ENCODE data around the gene RCBTB2.

The RCBTB2 gene

DNA sequence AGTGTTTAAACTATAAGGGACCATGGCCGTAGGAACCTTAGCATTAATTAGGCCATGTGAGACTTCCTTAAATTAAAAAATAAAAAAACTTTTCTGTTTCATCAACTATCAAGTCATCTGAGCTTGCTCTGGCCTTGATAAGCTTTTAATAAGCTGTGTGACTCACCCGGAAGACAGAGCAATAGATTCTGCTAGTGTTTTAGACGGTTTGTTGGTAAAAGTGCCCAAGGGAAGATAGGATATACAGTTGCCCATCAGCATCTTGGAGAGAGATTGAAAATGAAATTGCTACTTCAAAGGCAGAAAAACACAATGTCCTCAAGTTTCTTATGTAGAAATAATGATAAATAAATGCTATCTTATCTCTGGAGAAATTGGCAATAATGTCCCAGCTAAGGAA, 31.2 kb upstream of the RCBTB2 start:
- no peak overlapping the region for H3K4me3 Mint-ChIP-seq
- DNase-seq: no peak
- H3K36me3 Mint-ChIP-seq (ENCODE audit: low read depth): no peaks in the 10 kb centered on the region
- peaks cover 9% of the 10 kb centered on the region for H3K27me3 Mint-ChIP-seq (ENCODE audit: low read depth, poor library complexity)
- no peak for TF ChIP-seq CTCF (IDR thresholded peaks at IDR 0.05)
- peaks cover 4% of the 10 kb centered on the region for H3K9me3 Mint-ChIP-seq
- H3K27ac Mint-ChIP-seq: no peak overlapping the region
- H3K4me1 Mint-ChIP-seq: peaks cover 6% of the 10 kb centered on the region

- Mint-ChIP-seq H3K9me3 (peaks cover 4% of the 10 kb centered on the region), H3K27me3 (ENCODE audit: low read depth, poor library complexity) (peaks cover 9% of the 10 kb centered on the region)
These were observed 30.7 kb upstream of the RCBTB2 start for GRCh38 chr13:48563626-48564025.

DNA sequence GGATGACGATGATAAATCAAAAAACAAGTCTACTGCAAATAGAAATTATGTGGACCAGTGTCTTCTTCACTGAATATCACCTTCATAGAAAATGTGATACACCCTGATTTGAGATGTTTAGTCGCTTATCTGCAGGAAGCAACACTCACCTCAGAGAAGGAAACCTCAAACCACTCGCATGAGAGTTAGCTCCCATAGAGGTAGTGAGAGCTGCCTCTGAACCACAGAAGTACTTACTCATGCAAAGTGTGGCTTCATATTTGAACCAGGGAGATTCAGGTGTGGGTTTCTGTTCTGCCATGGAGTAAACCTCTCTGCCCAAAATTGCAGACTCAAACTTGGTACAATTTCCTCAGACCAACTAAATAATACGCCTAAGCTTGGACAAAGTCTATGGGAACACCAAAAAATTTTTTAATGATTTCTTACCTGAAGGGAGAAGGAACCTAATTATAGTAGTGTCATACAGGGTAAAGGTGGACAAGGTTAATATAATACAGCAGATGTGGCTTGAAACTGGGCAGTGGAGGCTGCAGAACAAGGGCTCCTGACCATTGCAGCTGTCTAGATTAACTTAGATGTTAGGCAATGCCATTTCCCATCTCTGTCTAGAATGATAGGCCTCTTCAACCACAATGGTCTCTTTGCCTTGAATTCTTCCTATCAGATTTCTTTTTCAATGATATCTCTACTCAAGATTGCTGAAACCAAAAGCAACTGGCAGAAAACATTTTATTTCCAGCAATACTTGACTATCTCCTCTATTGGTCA, 29.6 kb upstream of the RCBTB2 start:
- no peak overlapping the region for H3K4me3 Mint-ChIP-seq
- H3K27ac Mint-ChIP-seq: no peak overlapping the region
- no peak for DNase-seq
- no peak for TF ChIP-seq CTCF (IDR thresholded peaks at IDR 0.05)
- peaks cover 9% of the 10 kb centered on the region for H3K27me3 Mint-ChIP-seq (ENCODE audit: low read depth, poor library complexity)
- peaks cover 4% of the 10 kb centered on the region for H3K9me3 Mint-ChIP-seq
- no peaks in the 10 kb centered on the region for H3K36me3 Mint-ChIP-seq (ENCODE audit: low read depth)
- H3K4me1 Mint-ChIP-seq: no peaks in the 10 kb centered on the region

More at GRCh38 chr13:48563626-48564025, 30.7 kb upstream of the RCBTB2 start:
- no peaks in the 10 kb centered on the region for H3K36me3 Mint-ChIP-seq (ENCODE audit: low read depth)
- no peak for TF ChIP-seq CTCF (IDR thresholded peaks at IDR 0.05)
- no peak overlapping the region for H3K4me3 Mint-ChIP-seq
- no peak for DNase-seq
- H3K27ac Mint-ChIP-seq: no peak overlapping the region
- H3K4me1 Mint-ChIP-seq: peaks cover 4% of the 10 kb centered on the region

GRCh38 chr13:48561466-48562235, 28.8 kb upstream of the RCBTB2 start:
- no peak overlapping the region for H3K4me3 Mint-ChIP-seq
- no peak for TF ChIP-seq CTCF (IDR thresholded peaks at IDR 0.05)
- H3K36me3 Mint-ChIP-seq (ENCODE audit: low read depth): no peaks in the 10 kb centered on the region
- peaks cover 6% of the 10 kb centered on the region for H3K27me3 Mint-ChIP-seq (ENCODE audit: low read depth, poor library complexity)
- no peaks in the 10 kb centered on the region for H3K4me1 Mint-ChIP-seq
- no peak overlapping the region for H3K27ac Mint-ChIP-seq
- DNase-seq: no peak
- H3K9me3 Mint-ChIP-seq: peaks cover 1% of the 10 kb centered on the region

- no peak overlapping the region for H3K4me3 Mint-ChIP-seq
- DNase-seq: no peak
- H3K9me3 Mint-ChIP-seq: peaks cover 8% of the 10 kb centered on the region
- H3K4me1 Mint-ChIP-seq: no peaks in the 10 kb centered on the region
- H3K27me3 Mint-ChIP-seq (ENCODE audit: low read depth, poor library complexity): peaks cover 6% of the 10 kb centered on the region
- H3K27ac Mint-ChIP-seq: no peak overlapping the region
- TF ChIP-seq CTCF (IDR thresholded peaks at IDR 0.05): no peak
- peaks cover 1% of the 10 kb centered on the region for H3K36me3 Mint-ChIP-seq (ENCODE audit: low read depth)
These were observed 27.9 kb upstream of the RCBTB2 start for GRCh38 chr13:48560657-48561337.

Measured in nephron progenitor cell (in vitro differentiated cells).